ENCODE data around the gene CORIN.

DNA sequence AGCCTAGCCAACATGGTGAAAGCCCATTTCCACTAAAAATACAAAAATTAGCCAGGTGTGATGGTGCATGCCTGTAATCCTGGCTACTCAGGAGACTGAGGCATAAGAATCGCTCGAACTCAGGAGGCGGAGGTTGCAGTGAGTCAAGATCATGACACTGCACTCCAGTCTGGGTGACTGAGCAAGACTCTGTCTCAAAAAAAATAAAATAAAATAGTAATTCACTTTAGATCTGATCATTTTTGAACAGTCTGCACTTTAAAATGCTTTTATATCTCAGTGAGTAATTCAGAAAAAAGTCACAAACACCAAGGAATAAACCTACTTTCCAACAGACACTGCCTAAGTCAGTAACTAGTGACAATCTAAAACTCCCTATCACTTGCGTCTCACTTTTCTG, 25.6 kb upstream of the CORIN start:
- TF ChIP-seq CTCF (conservative IDR thresholded peaks at IDR 0.05; ENCODE audit: low read depth, low read length), result no peak
- TF ChIP-seq EZH2 (IDR thresholded peaks at IDR 0.05; ENCODE audit: borderline replicate concordance, low read depth, low read length, poor library complexity, severe bottlenecking), result no peak

Measured in A673 (cell line).